SU-DHL-6 (cell line): ENCODE measurements around the gene INTS6.

Source experiments
- H2AFZ ChIP-seq: fragments of 200-600 bp; sonication (generic); 2 replicates; pipeline ENCODE4 v1.6.1; 2014; ENCODE audit warnings: low read depth, mild to moderate bottlenecking, moderate library complexity, mixed read lengths, antibody characterized with exemption, low read length; ENCODE audit not compliant: severe bottlenecking
- H3F3A ChIP-seq: fragments of 200-600 bp; shearing (Covaris generic); 2 replicates; pipeline ENCODE4 v1.6.0; 2016; ENCODE audit warnings: antibody characterized with exemption, mild to moderate bottlenecking; ENCODE audit not compliant: insufficient read depth
- H3K27ac ChIP-seq: fragments of 200-600 bp; sonication (generic); 2 replicates; pipeline ENCODE4 v1.5.1; 2016; ENCODE audit warnings: low read depth, mild to moderate bottlenecking, low read length, moderate library complexity, mixed read lengths
- H3K27me3 ChIP-seq: fragments of 200-600 bp; sonication (generic), shearing (Covaris generic); 2 replicates; pipeline ENCODE4 v1.6.0; 2014; ENCODE audit warnings: mild to moderate bottlenecking, low read length
- H3K36me3 ChIP-seq: fragments of 200-600 bp; sonication (generic); 2 replicates; pipeline ENCODE4 v1.6.1; 2014; ENCODE audit warnings: mild to moderate bottlenecking, low read length, mixed read lengths
- H3K4me2 ChIP-seq: fragments of 300-600, 200-600 bp; shearing (Covaris generic), sonication (generic); 2 replicates; pipeline ENCODE4 v1.6.0; 2014; ENCODE audit warnings: low read length, low read depth, mild to moderate bottlenecking; ENCODE audit not compliant: poor library complexity, severe bottlenecking
- H3K4me3 ChIP-seq: fragments of 200-600 bp; sonication (generic); 2 replicates; pipeline ENCODE4 v1.5.1; 2014; ENCODE audit warnings: antibody characterized with exemption, low read length, mild to moderate bottlenecking, mixed read lengths; ENCODE audit not compliant: insufficient read depth, poor library complexity, severe bottlenecking
- H3K79me2 ChIP-seq: fragments of 200-600 bp; sonication (generic); 2 replicates; pipeline ENCODE4 v1.6.1; 2014; ENCODE audit warnings: mild to moderate bottlenecking, low read length, moderate library complexity; ENCODE audit not compliant: insufficient read depth
- H3K9ac ChIP-seq: fragments of 200-600 bp; sonication (generic); 2 replicates; pipeline ENCODE4 v1.7.0; 2014; ENCODE audit warnings: mild to moderate bottlenecking, low read length
- H3K9me2 ChIP-seq: fragments of 200-600 bp; sonication (generic); replicated peaks from 2 replicates; pipeline ENCODE4 v1.6.1; 2014; ENCODE audit warnings: low read length; ENCODE audit not compliant: insufficient read depth
- H3K9me3 ChIP-seq: fragments of 200-600 bp; sonication (generic); 2 replicates; pipeline ENCODE4 v1.6.1; 2014; ENCODE audit warnings: low read length, mixed read lengths; ENCODE audit not compliant: insufficient read depth
- H4K20me1 ChIP-seq: fragments of 200-600 bp; sonication (generic); 2 replicates; pipeline ENCODE4 v1.6.1; 2014; ENCODE audit warnings: low read depth, mild to moderate bottlenecking, antibody characterized with exemption, low read length, moderate library complexity, mixed read lengths
- EZH2phosphoT487 ChIP-seq: fragments of 200-600 bp; sonication (generic), shearing (Covaris generic); conservative IDR thresholded peaks from 2 replicates; pipeline ENCODE4 v1.6.1; 2018; ENCODE audit warnings: mild to moderate bottlenecking, antibody characterized with exemption, low read length, moderate library complexity, mixed read lengths
- TF ChIP-seq, protein P1 (sequence below): fragments of 200-600 bp; sonication (generic); IDR thresholded peaks from one replicate; pipeline ENCODE4 v1.5.1; 2017; ENCODE audit warnings: antibody characterized with exemption, mild to moderate bottlenecking, low read length, moderate library complexity; ENCODE audit not compliant: insufficient read depth, poor library complexity, severe bottlenecking

INTS6 gene

GRCh38 chr13:51339952-51340732 is 112.7 kb downstream of the INTS6 start:
- no peak overlapping the region for H3K4me3 ChIP-seq
- H3K27ac ChIP-seq, result no peak overlapping the region
- no peak overlapping the region for H3K4me2 ChIP-seq
- H3K9me2 ChIP-seq, result no peaks in the 10 kb centered on the region
- no peaks in the 10 kb centered on the region for H3K27me3 ChIP-seq
- no peaks in the 10 kb centered on the region for H3K9me3 ChIP-seq
- H3K79me2 ChIP-seq, result no peaks in the 10 kb centered on the region
- H3K36me3 ChIP-seq, result no peaks in the 10 kb centered on the region
- no peak overlapping the region for H3K9ac ChIP-seq
- no peaks in the 10 kb centered on the region for H3F3A ChIP-seq
- H2AFZ ChIP-seq, result no peak overlapping the region
- TF ChIP-seq EZH2phosphoT487, result no peak
- TF ChIP-seq, protein P1, sequence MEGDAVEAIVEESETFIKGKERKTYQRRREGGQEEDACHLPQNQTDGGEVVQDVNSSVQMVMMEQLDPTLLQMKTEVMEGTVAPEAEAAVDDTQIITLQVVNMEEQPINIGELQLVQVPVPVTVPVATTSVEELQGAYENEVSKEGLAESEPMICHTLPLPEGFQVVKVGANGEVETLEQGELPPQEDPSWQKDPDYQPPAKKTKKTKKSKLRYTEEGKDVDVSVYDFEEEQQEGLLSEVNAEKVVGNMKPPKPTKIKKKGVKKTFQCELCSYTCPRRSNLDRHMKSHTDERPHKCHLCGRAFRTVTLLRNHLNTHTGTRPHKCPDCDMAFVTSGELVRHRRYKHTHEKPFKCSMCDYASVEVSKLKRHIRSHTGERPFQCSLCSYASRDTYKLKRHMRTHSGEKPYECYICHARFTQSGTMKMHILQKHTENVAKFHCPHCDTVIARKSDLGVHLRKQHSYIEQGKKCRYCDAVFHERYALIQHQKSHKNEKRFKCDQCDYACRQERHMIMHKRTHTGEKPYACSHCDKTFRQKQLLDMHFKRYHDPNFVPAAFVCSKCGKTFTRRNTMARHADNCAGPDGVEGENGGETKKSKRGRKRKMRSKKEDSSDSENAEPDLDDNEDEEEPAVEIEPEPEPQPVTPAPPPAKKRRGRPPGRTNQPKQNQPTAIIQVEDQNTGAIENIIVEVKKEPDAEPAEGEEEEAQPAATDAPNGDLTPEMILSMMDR, result no peak
- H4K20me1 ChIP-seq, result no peaks in the 10 kb centered on the region

GRCh38 chr13:51339354-51339753 is 113.5 kb downstream of the INTS6 start, which contains the start of gene SERPINE3:
TSS of gene SERPINE3 (plus strand) at chr13:51339691. CDS start at chr13:51341092, 1,401 bp downstream.
- no peaks in the 10 kb centered on the region for H3F3A ChIP-seq
- H4K20me1 ChIP-seq, result no peaks in the 10 kb centered on the region
- no peak within 1 kb of the TSS for H3K4me3 ChIP-seq
- H3K79me2 ChIP-seq, result no peaks in the 10 kb centered on the region
- no peak within 1 kb of the TSS for H2AFZ ChIP-seq
- H3K9me2 ChIP-seq, result no peaks in the 10 kb centered on the region
- H3K36me3 ChIP-seq, result no peaks in the 10 kb centered on the region
- no peak within 1 kb of the TSS for H3K9ac ChIP-seq
- no peak within 1 kb of the TSS for H3K4me2 ChIP-seq
- no peaks in the 10 kb centered on the region for H3K9me3 ChIP-seq
- TF ChIP-seq, protein P1, result no peak
- TF ChIP-seq EZH2phosphoT487, result no peak
- H3K27ac ChIP-seq, result no peak within 1 kb of the TSS
- no peaks in the 10 kb centered on the region for H3K27me3 ChIP-seq

DNA sequence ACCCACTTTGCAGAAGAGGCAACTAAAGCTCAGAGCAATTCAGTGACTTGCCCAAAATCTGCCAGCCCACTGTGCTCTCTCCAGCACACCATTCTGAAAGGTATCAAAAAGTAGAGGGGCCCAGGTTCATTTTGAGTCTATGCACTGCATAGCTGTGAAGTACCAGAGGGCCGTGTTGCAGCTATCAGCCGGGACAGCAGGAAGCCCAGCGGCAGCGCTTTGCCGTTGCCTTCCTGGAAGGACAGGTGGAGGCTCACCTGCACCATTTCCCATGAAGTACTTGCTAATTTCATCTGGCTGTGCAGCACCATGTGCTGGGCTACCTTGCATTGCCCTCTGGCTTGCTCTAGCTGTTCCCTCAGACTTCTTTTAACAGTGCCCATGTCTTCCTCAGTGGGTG is 116.1 kb downstream of the INTS6 start:
- H3K36me3 ChIP-seq, result no peaks in the 10 kb centered on the region
- no peak overlapping the region for H3K4me3 ChIP-seq
- H3K4me2 ChIP-seq, result no peak overlapping the region
- no peaks in the 10 kb centered on the region for H3K79me2 ChIP-seq
- H3K9me3 ChIP-seq, result no peaks in the 10 kb centered on the region
- no peaks in the 10 kb centered on the region for H3F3A ChIP-seq
- no peak overlapping the region for H2AFZ ChIP-seq
- H3K27me3 ChIP-seq, result no peaks in the 10 kb centered on the region
- H3K9me2 ChIP-seq, result no peaks in the 10 kb centered on the region
- H3K27ac ChIP-seq, result no peak overlapping the region
- TF ChIP-seq, protein P1, result no peak
- no peak for TF ChIP-seq EZH2phosphoT487
- no peak overlapping the region for H3K9ac ChIP-seq
- no peaks in the 10 kb centered on the region for H4K20me1 ChIP-seq
